Embryonic facial prominence (tissue), 1 donor: ENCODE results near the gene IRX3.

Experiments used
- DNase-seq: peaks from one replicate; pipeline ENCODE4 v3.0.0-alpha.2; 2016; ENCODE audit errors: extremely low spot score

Gene IRX3

GRCh38 chr16:54286366-54287130 lies at the start of gene IRX3:
TSS of gene IRX3 (minus strand) at chr16:54286787. CDS start at chr16:54286050, 737 bp downstream.
- peak; percentile 74 for DNase-seq

GRCh38 chr16:54335230-54335629 lies 48.6 kb upstream of the IRX3 start:
- no peak for DNase-seq

- no peak for DNase-seq
Measured at GRCh38 chr16:54334208-54334607, 47.6 kb upstream of the IRX3 start.

- DNase-seq: no peak
Measured at GRCh38 chr16:54331241-54332002, 44.8 kb upstream of the IRX3 start.

- no peak for DNase-seq
Measured at GRCh38 chr16:54327609-54328008, 41.0 kb upstream of the IRX3 start.

- DNase-seq: no peak
Measured at GRCh38 chr16:54326266-54326662, 39.7 kb upstream of the IRX3 start.

- DNase-seq: no peak
Measured at GRCh38 chr16:54325616-54326265, 39.2 kb upstream of the IRX3 start.

GRCh38 chr16:54324716-54325115 lies 38.1 kb upstream of the IRX3 start:
- DNase-seq: no peak

- no peak for DNase-seq
Measured at GRCh38 chr16:54320697-54321340, 34.2 kb upstream of the IRX3 start.

- no peak for DNase-seq
Measured at GRCh38 chr16:54318941-54319340, 32.4 kb upstream of the IRX3 start.

GRCh38 chr16:54317101-54317611 lies 30.6 kb upstream of the IRX3 start:
- no peak for DNase-seq

GRCh38 chr16:54316095-54316889 lies 29.7 kb upstream of the IRX3 start:
- DNase-seq: no peak

- DNase-seq: no peak
Measured at GRCh38 chr16:54313789-54314188, 27.2 kb upstream of the IRX3 start.

GRCh38 chr16:54312502-54312991 lies 26.0 kb upstream of the IRX3 start:
- DNase-seq: no peak

- no peak for DNase-seq
Measured at GRCh38 chr16:54309341-54309740, 22.8 kb upstream of the IRX3 start.

- DNase-seq: no peak
Measured at GRCh38 chr16:54305080-54305479, 18.5 kb upstream of the IRX3 start.

- no peak for DNase-seq
Measured at GRCh38 chr16:54303613-54304012, 17.0 kb upstream of the IRX3 start.

- DNase-seq: no peak
Measured at GRCh38 chr16:54297154-54297553, 10.6 kb upstream of the IRX3 start.

GRCh38 chr16:54296543-54296942 lies 10.0 kb upstream of the IRX3 start:
- no peak for DNase-seq

GRCh38 chr16:54291656-54292487 lies 5.3 kb upstream of the IRX3 start:
- DNase-seq: no peak
